K562 (cell line): ENCODE measurements around the gene NDUFV2. TPM values are rescaled to one million over a fixed set of nuclear protein-coding genes. Genes with fewer than 3 reads are reported as not detected.

ENCODE experiments used
- ARHGAP35 ChIP-seq: fragments of 450-650 bp; IDR thresholded peaks from 2 replicates; pipeline ENCODE4 v1.6.1; 2018; ENCODE audit not compliant: partially characterized antibody
- CBFB ChIP-seq: sonication (generic); formaldehyde crosslinking; IDR thresholded peaks from 2 replicates; pipeline ENCODE4 v1.4.0; 2020; ENCODE audit warnings: mild to moderate bottlenecking, missing genetic modification reagents
- CREM ChIP-seq: IDR thresholded peaks from 2 replicates; pipeline ENCODE4 v1.6.1; 2014; ENCODE audit warnings: antibody characterized with exemption, low read depth
- DNMT1 ChIP-seq: fragments of 450-650 bp; IDR thresholded peaks from 2 replicates; pipeline ENCODE4 v1.6.1; 2016; ENCODE audit warnings: antibody characterized with exemption, mild to moderate bottlenecking
- E2F6 ChIP-seq, 2 experiments: IDR thresholded peaks; 2 replicates each; pipeline ENCODE4 v1.6.1; 2011; ENCODE audit warnings: borderline replicate concordance in 1 of 2, control low read depth in 1 of 2, low read depth in 1 of 2, low read length in 1 of 2, mild to moderate bottlenecking in 1 of 2, mixed read lengths in 1 of 2, moderate library complexity in 1 of 2; ENCODE audit not compliant: insufficient read depth in 1 of 2, insufficient read length in 1 of 2, poor library complexity in 1 of 2, severe bottlenecking in 1 of 2; ENCODE audit errors: extremely low read depth in 1 of 2
- EWSR1 ChIP-seq: fragments of 450-650 bp; IDR thresholded peaks from 2 replicates; pipeline ENCODE4 v1.6.1; 2018; ENCODE audit warnings: borderline replicate concordance, mild to moderate bottlenecking, low read depth, moderate library complexity; ENCODE audit not compliant: partially characterized antibody
- FOXK2 ChIP-seq, 2 experiments: fragments of 450-650 bp; IDR thresholded peaks in 1 of 2; conservative IDR thresholded peaks in 1 of 2; 2 replicates each; pipeline ENCODE4 v1.6.1; 2016; ENCODE audit warnings: low read depth in 2 of 2, mild to moderate bottlenecking in 1 of 2
- GTF2F1 ChIP-seq: IDR thresholded peaks from 2 replicates; pipeline ENCODE4 v1.6.1; 2011; ENCODE audit warnings: low read depth, low read length, improper control_type of control experiment
- HIVEP1 ChIP-seq: fragments of 250-450 bp; sonication (Bioruptor Pico); IDR thresholded peaks from 2 replicates; pipeline ENCODE4 v1.4.0; 2020; ENCODE audit warnings: mild to moderate bottlenecking
- MLX ChIP-seq, 2 experiments: fragments of 450-650 bp in 1 of 2; sonication (generic) in 1 of 2; formaldehyde crosslinking; conservative IDR thresholded peaks; 2 replicates each; pipeline versions ENCODE4 v1.4.0 to v1.8.1; 2020 to 2022; ENCODE audit warnings: mild to moderate bottlenecking in 1 of 2, missing genetic modification reagents in 1 of 2
- MYC ChIP-seq, 2 experiments: fragments of 250-450 bp in 1 of 2; sonication (Bioruptor Pico) in 1 of 2; IDR thresholded peaks; 2 replicates each; pipeline versions ENCODE4 v1.5.1 to v1.6.1; 2012 to 2021; ENCODE audit warnings: low read depth in 2 of 2, borderline replicate concordance in 1 of 2, improper control_type of control experiment in 1 of 2, low read length in 1 of 2, mild to moderate bottlenecking in 1 of 2, moderate library complexity in 1 of 2
- POLR2AphosphoS2 ChIP-seq: IDR thresholded peaks from 2 replicates; pipeline ENCODE4 v1.6.1; 2012; ENCODE audit warnings: low read length, improper control_type of control experiment
- RB1 ChIP-seq: fragments of 450-650 bp; IDR thresholded peaks from 2 replicates; pipeline ENCODE4 v1.6.1; 2017; ENCODE audit warnings: low read depth, mild to moderate bottlenecking
- RHOXF2B ChIP-seq: fragments of 250-450 bp; sonication (Bioruptor Pico); conservative IDR thresholded peaks from 2 replicates; pipeline ENCODE4 v1.5.1; 2021
- STAT5A ChIP-seq: IDR thresholded peaks from 2 replicates; pipeline ENCODE4 v1.6.1; 2012; ENCODE audit warnings: low read length, inconsistent platforms, borderline replicate concordance
- ZNF224 ChIP-seq: sonication (generic); formaldehyde crosslinking; IDR thresholded peaks from 2 replicates; pipeline ENCODE4 v1.8.0; 2022; ENCODE audit warnings: mild to moderate bottlenecking, missing genetic modification reagents
- ZNF584 ChIP-seq: fragments of 200-800 bp; sonication (Bioruptor generic); IDR thresholded peaks from 2 replicates; pipeline ENCODE4 v1.6.1; 2016; ENCODE audit warnings: low read depth, mild to moderate bottlenecking, missing genetic modification characterization, missing compliant biosample characterization
- ZNF589 ChIP-seq: fragments of 200-800 bp; sonication (Bioruptor generic); IDR thresholded peaks from 2 replicates; pipeline ENCODE4 v1.6.1; 2016; ENCODE audit warnings: low read depth, missing genetic modification characterization, missing compliant biosample characterization
- ZNF76 ChIP-seq: fragments of 250-450 bp; sonication (Bioruptor Pico); IDR thresholded peaks from 2 replicates; pipeline ENCODE4 v1.4.0; 2020; ENCODE audit warnings: mild to moderate bottlenecking, moderate library complexity, borderline replicate concordance
- polyA plus RNA-seq, 8 experiments: library from polyadenylated mRNA; depleted of rRNA in 4 of 8; stranded (reverse) in 5 of 8; unstranded in 3 of 8; fragments of >200 nt; fragmentation: Nextera tagmentation in 2 of 8; fragmentation: Illumina TruSeq in 1 of 8; extraction: Ambion mirVana in 2 of 8; extraction: Trizol in 1 of 8; gene quantifications; 2 replicates each; pipeline versions ENCODE4 v1.2.1 to v1.2.3, GENCODE V29; 2011 to 2014; ENCODE audit warnings: inconsistent platforms in 1 of 8, missing spikeins in 1 of 8
- total RNA-seq, 7 experiments: library from RNA; depleted of rRNA in 6 of 7; stranded (reverse); fragments of >200 nt in 6 of 7; fragmentation: Illumina TruSeq in 2 of 7; extraction: Trizol in 2 of 7; gene quantifications; 2 replicates each; pipeline versions ENCODE4 v1.2.1 to v1.2.3, GENCODE V29; 2011 to 2021; ENCODE audit warnings: low replicate concordance in 1 of 7
- TF ChIP-seq, protein P1 (sequence below): fragments of 200-800 bp; sonication (Bioruptor generic); IDR thresholded peaks from 2 replicates; pipeline ENCODE4 v1.6.1; 2017; ENCODE audit warnings: missing genetic modification characterization, missing compliant biosample characterization
- TF ChIP-seq, protein P2 (sequence below): fragments of 450-650 bp; formaldehyde crosslinking; IDR thresholded peaks from 2 replicates; pipeline ENCODE4 v1.4.0; 2022; ENCODE audit warnings: missing genetic modification characterization
- TF ChIP-seq, protein P3 (sequence below): fragments of 450-650 bp; IDR thresholded peaks from 2 replicates; pipeline ENCODE4 v1.6.1; 2014; ENCODE audit warnings: low read depth, mild to moderate bottlenecking, moderate library complexity, borderline replicate concordance

The NDUFV2 gene
- total and polyA plus RNA-seq, 9 of the 15 experiments (the other 6 are each of a cell fraction or from before 2014, with no cell fraction given), result 213 to 550 (median 384) TPM

- TF ChIP-seq ZNF224 (CRISPR knock-in tag) (no peak), FOXK2 (conservative IDR thresholded peaks at IDR 0.05 in 1 of 2, IDR thresholded peaks at IDR 0.05 in 1 of 2; ENCODE audit: low read depth in 2 of 2) (peak in 1 of 2 experiments; percentile 83; a peak in 1 of 4 replicates), GTF2F1 (no peak; the same call in 1 of the 2 replicates), CREM (peak; percentile 80), MYC (IDR thresholded peaks at IDR 0.05; ENCODE audit: low read depth, low read length) (peak; percentile 67; the same call in 1 of the 2 replicates), MYC (CRISPR knock-in tag; IDR thresholded peaks at IDR 0.05; ENCODE audit: borderline replicate concordance, low read depth) (peak; percentile 87; the same call in 1 of the 2 replicates), DNMT1 (0 out of 2 replicates have a peak, but pooled peaks have one; percentile 70), STAT5A (no peak), E2F6 (IDR thresholded peaks at IDR 0.05; ENCODE audit: borderline replicate concordance in 1 of 2, extremely low read depth in 1 of 2, insufficient read depth in 1 of 2, insufficient read length in 1 of 2, low read depth in 1 of 2, low read length in 1 of 2, poor library complexity in 1 of 2, severe bottlenecking in 1 of 2) (peak; percentile 48 to 49), ZNF584 (CRISPR knock-in tag) (no peak), CBFB (CRISPR knock-in tag) (no peak; the same call in 1 of the 2 replicates), ARHGAP35 (no peak), ZNF589 (CRISPR knock-in tag) (no peak), EWSR1 (no peak), RB1 (peak; percentile 17; the same call in 1 of the 2 replicates), POLR2AphosphoS2 (peak; percentile 94), HIVEP1 (CRISPR knock-in tag) (no peak), RHOXF2B (CRISPR knock-in tag) (0 out of 2 replicates have a peak, but pooled peaks have one; percentile 21), ZNF76 (CRISPR knock-in tag) (peak; percentile 30; the same call in 1 of the 2 replicates), MLX (CRISPR knock-in tag; conservative IDR thresholded peaks at IDR 0.05) (peak in 1 of 2 experiments; percentile 8; a peak in 1 of 4 replicates)
- TF ChIP-seq, protein P1, sequence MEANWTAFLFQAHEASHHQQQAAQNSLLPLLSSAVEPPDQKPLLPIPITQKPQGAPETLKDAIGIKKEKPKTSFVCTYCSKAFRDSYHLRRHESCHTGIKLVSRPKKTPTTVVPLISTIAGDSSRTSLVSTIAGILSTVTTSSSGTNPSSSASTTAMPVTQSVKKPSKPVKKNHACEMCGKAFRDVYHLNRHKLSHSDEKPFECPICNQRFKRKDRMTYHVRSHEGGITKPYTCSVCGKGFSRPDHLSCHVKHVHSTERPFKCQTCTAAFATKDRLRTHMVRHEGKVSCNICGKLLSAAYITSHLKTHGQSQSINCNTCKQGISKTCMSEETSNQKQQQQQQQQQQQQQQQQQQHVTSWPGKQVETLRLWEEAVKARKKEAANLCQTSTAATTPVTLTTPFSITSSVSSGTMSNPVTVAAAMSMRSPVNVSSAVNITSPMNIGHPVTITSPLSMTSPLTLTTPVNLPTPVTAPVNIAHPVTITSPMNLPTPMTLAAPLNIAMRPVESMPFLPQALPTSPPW (CRISPR knock-in tag), result no peak
- TF ChIP-seq, protein P2, sequence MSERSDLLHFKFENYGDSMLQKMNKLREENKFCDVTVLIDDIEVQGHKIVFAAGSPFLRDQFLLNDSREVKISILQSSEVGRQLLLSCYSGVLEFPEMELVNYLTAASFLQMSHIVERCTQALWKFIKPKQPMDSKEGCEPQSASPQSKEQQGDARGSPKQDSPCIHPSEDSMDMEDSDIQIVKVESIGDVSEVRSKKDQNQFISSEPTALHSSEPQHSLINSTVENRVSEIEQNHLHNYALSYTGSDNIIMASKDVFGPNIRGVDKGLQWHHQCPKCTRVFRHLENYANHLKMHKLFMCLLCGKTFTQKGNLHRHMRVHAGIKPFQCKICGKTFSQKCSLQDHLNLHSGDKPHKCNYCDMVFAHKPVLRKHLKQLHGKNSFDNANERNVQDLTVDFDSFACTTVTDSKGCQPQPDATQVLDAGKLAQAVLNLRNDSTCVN (CRISPR knock-in tag), result no peak
- TF ChIP-seq, protein P3, sequence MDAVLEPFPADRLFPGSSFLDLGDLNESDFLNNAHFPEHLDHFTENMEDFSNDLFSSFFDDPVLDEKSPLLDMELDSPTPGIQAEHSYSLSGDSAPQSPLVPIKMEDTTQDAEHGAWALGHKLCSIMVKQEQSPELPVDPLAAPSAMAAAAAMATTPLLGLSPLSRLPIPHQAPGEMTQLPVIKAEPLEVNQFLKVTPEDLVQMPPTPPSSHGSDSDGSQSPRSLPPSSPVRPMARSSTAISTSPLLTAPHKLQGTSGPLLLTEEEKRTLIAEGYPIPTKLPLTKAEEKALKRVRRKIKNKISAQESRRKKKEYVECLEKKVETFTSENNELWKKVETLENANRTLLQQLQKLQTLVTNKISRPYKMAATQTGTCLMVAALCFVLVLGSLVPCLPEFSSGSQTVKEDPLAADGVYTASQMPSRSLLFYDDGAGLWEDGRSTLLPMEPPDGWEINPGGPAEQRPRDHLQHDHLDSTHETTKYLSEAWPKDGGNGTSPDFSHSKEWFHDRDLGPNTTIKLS, result peak; percentile 61; the same call in 1 of the 2 replicates
Observed at GRCh38 chr18:9135912-9136314, 33.4 kb downstream of the NDUFV2 start (continued).
